GM12801 (cell line): ENCODE results near the gene RC3H2.

Experiments
- CTCF ChIP-seq: IDR thresholded peaks from one replicate; pipeline ENCODE4 v1.5.1; 2011; ENCODE audit warnings: control low read depth; ENCODE audit not compliant: insufficient read length; ENCODE audit errors: extremely low read depth

The RC3H2 gene

DNA sequence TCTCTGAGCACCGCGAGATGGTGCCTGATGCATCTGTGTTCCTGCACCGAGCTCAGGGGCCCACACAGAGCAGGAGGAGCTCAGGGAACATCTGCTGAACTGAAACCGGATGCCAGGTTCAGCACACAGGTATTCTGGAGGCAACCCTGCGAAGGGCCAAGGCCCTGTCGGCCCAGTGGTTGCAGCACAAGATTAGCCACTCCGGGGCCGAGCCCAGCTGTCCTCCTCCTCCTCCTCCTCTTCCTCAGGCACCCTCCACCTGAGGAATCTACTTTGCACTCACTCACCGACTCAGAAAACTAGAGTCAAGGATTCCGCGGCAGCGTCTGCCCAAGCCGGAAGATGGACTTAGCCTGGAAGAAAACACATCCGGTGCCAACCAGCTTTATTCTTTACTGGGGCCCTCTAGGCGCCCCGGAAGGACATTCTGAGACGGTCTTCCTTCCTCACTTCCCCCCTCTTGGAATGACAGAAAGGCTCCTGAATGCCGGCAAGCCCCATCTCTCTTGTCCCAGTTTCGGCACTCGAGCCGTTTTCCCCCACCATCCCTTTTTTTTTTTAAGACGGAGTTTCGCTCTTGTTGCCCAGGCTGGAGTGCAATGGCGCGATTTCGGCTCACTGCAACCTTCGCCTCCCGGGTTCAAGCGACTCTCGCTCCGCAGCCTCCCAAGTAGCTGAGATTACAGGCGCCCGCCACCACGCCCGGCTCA, 8.0 kb upstream of the RC3H2 start, which contains the start of gene ZBTB6:
ZBTB6 (minus strand) TSS at position 360 of the 710 bp plus-strand sequence. CDS start 1,251 bp downstream, outside the sequence.
- TF ChIP-seq CTCF: no peak

GRCh38 chr9:122912671-122912963, 7.5 kb upstream of the RC3H2 start:
- no peak for TF ChIP-seq CTCF

- TF ChIP-seq CTCF: no peak
Observed at GRCh38 chr9:122904466-122904822, 715 bp downstream of the RC3H2 start.

GRCh38 chr9:122900791-122901190, 4.4 kb downstream of the RC3H2 start:
- TF ChIP-seq CTCF: no peak

GRCh38 chr9:122897969-122898368, 7.2 kb downstream of the RC3H2 start:
- TF ChIP-seq CTCF: no peak

GRCh38 chr9:122888480-122888879, 16.7 kb downstream of the RC3H2 start:
- no peak for TF ChIP-seq CTCF

- TF ChIP-seq CTCF: no peak
Observed at GRCh38 chr9:122883125-122883524, 22.0 kb downstream of the RC3H2 start.
